ENCODE data around the gene RPS15. TPM values are rescaled to one million over a fixed set of nuclear protein-coding genes. Genes with fewer than 3 reads are reported as not detected.

The RPS15 gene
- polyA plus RNA-seq, 1 donor (not counting 4 experiments of a cell fraction or from before 2014, with no cell fraction given): 795 TPM

GRCh38 chr19:1441677-1442438 lies 3.7 kb downstream of the RPS15 start:
- H3K9me1 ChIP-seq (ENCODE audit: control insufficient read depth, extremely low read depth, insufficient read depth, low read length): peaks cover 3% of the 10 kb centered on the region
- no peak overlapping the region for H3K4me2 ChIP-seq (ENCODE audit: control insufficient read depth, extremely low read depth, insufficient read depth, low read depth, low read length)
- no peak overlapping the region for H3K9ac ChIP-seq (ENCODE audit: control insufficient read depth, extremely low read depth, insufficient read depth, low read length)
- H4K20me1 ChIP-seq (ENCODE audit: control insufficient read depth, extremely low read depth, insufficient read depth, low read length): peaks cover 25% of the 10 kb centered on the region
- no peak overlapping the region for H2AFZ ChIP-seq (ENCODE audit: control insufficient read depth, low read length)
- H3K79me2 ChIP-seq (ENCODE audit: control insufficient read depth, insufficient read depth, low read length): peaks cover 38% of the 10 kb centered on the region
- peaks cover 25 to 31% of the 10 kb centered on the region in 2 experiments for H3K36me3 ChIP-seq (ENCODE audit: control insufficient read depth in 2 of 2, extremely low read depth in 1 of 2, insufficient read depth in 2 of 2, low read length in 2 of 2)
- dilution Hi-C loops (cut with MboI; ENCODE audit: extremely low pct_ligation_motif_present, low sequenced_read_pairs): no loop called here
- TF ChIP-seq CTCF (optimal IDR thresholded peaks at IDR 0.05 in 1 of 3, IDR thresholded peaks at IDR 0.05 in 1 of 3, conservative IDR thresholded peaks at IDR 0.05 in 1 of 3; ENCODE audit: extremely low read depth in 1 of 3, insufficient read depth in 2 of 3, low read length in 3 of 3): no peak
- no peak for TF ChIP-seq EZH2 (IDR thresholded peaks at IDR 0.05; ENCODE audit: low read length)
- no peak overlapping the region for H3K4me3 ChIP-seq (ENCODE audit: control insufficient read depth in 2 of 3, extremely low read depth in 1 of 3, insufficient read depth in 2 of 3, low read depth in 1 of 3, low read length in 3 of 3)
- no peak overlapping the region for H3K27ac ChIP-seq (ENCODE audit: control insufficient read depth, insufficient read depth, low read length)
- H3K9me3 ChIP-seq (ENCODE audit: control insufficient read depth, low read depth, low read length): no peaks in the 10 kb centered on the region
- DNase-seq (ENCODE audit: low read depth, low spot score): no peak
- H3K4me1 ChIP-seq (ENCODE audit: control insufficient read depth, extremely low read depth, insufficient read depth, low read length): peaks cover 18% of the 10 kb centered on the region
- H3K27me3 ChIP-seq (ENCODE audit: control insufficient read depth, extremely low read depth, insufficient read depth, low read length): peaks cover 14% of the 10 kb centered on the region
- no peak for FAIRE-seq

- Histone ChIP-seq H3K79me2 (ENCODE audit: control insufficient read depth, insufficient read depth, low read length) (peaks cover 16% of the 10 kb centered on the region), H3K4me2 (ENCODE audit: control insufficient read depth, extremely low read depth, insufficient read depth, low read depth, low read length) (peak overlapping the region; percentile 56), H3K4me3 (ENCODE audit: control insufficient read depth in 2 of 3, extremely low read depth in 1 of 3, insufficient read depth in 2 of 3, low read depth in 1 of 3, low read length in 3 of 3) (no peak overlapping the region), H3K27ac (ENCODE audit: control insufficient read depth, insufficient read depth, low read length) (no peak overlapping the region), H3K4me1 (ENCODE audit: control insufficient read depth, extremely low read depth, insufficient read depth, low read length) (peaks cover 13% of the 10 kb centered on the region), H2AFZ (ENCODE audit: control insufficient read depth, low read length) (no peak overlapping the region), H3K36me3 (ENCODE audit: control insufficient read depth in 2 of 2, extremely low read depth in 1 of 2, insufficient read depth in 2 of 2, low read length in 2 of 2) (peaks cover 18 to 24% of the 10 kb centered on the region in 2 experiments), H4K20me1 (ENCODE audit: control insufficient read depth, extremely low read depth, insufficient read depth, low read length) (peaks cover 17% of the 10 kb centered on the region), H3K9me1 (ENCODE audit: control insufficient read depth, extremely low read depth, insufficient read depth, low read length) (peaks cover 3% of the 10 kb centered on the region), H3K27me3 (ENCODE audit: control insufficient read depth, extremely low read depth, insufficient read depth, low read length) (peaks cover 47% of the 10 kb centered on the region), H3K9ac (ENCODE audit: control insufficient read depth, extremely low read depth, insufficient read depth, low read length) (no peak overlapping the region), H3K9me3 (ENCODE audit: control insufficient read depth, low read depth, low read length) (no peaks in the 10 kb centered on the region)
- dilution Hi-C loops (cut with MboI; ENCODE audit: extremely low pct_ligation_motif_present, low sequenced_read_pairs): no loop called here
- peak; percentile 65 to 89 (median 76) for TF ChIP-seq CTCF (optimal IDR thresholded peaks at IDR 0.05 in 1 of 3, IDR thresholded peaks at IDR 0.05 in 1 of 3, conservative IDR thresholded peaks at IDR 0.05 in 1 of 3; ENCODE audit: extremely low read depth in 1 of 3, insufficient read depth in 2 of 3, low read length in 3 of 3)
- TF ChIP-seq EZH2 (IDR thresholded peaks at IDR 0.05; ENCODE audit: low read length): peak; percentile 69
- FAIRE-seq (no peak), DNase-seq (ENCODE audit: low read depth, low spot score) (no peak)
Observed at GRCh38 chr19:1445185-1445931, 7.2 kb downstream of the RPS15 start.

Data from keratinocyte (primary cell).